ENCODE measurements around the gene RABGAP1L.

RABGAP1L gene

GRCh38 chr1:174988539-174988938 is 829.2 kb downstream of the RABGAP1L start:
- no peaks in the 10 kb centered on the region for H3K27me3 ChIP-seq (ENCODE audit: insufficient read depth, low read length, poor library complexity, severe bottlenecking)
- peaks cover 11% of the 10 kb centered on the region for H3K4me1 ChIP-seq (ENCODE audit: insufficient read depth, low read length, poor library complexity, severe bottlenecking)
- no peak overlapping the region for H3K4me2 ChIP-seq (ENCODE audit: low read depth, low read length, poor library complexity, severe bottlenecking)
- no peaks in the 10 kb centered on the region for H3K9me2 ChIP-seq (replicated peaks; ENCODE audit: low read depth, low read length)
- H4K20me1 ChIP-seq (ENCODE audit: insufficient read depth, low read length, poor library complexity, severe bottlenecking) = no peaks in the 10 kb centered on the region
- no peaks in the 10 kb centered on the region for H3K9me3 ChIP-seq (ENCODE audit: insufficient read depth, low read depth, low read length)
- H3K4me3 ChIP-seq (ENCODE audit: low read length, poor library complexity, severe bottlenecking) = no peak overlapping the region
- H3K9ac ChIP-seq (ENCODE audit: low read depth, low read length, poor library complexity, severe bottlenecking) = no peak overlapping the region
- TF ChIP-seq CTCF (conservative IDR thresholded peaks at IDR 0.05; ENCODE audit: low read length) (no peak), EZH2phosphoT487 (IDR thresholded peaks at IDR 0.05; ENCODE audit: borderline replicate concordance) (no peak)
- no peaks in the 10 kb centered on the region for H3F3A ChIP-seq (ENCODE audit: low read depth)
- no peaks in the 10 kb centered on the region for H3K79me2 ChIP-seq (ENCODE audit: insufficient read depth, low read length)
- no peaks in the 10 kb centered on the region for H3K36me3 ChIP-seq (ENCODE audit: insufficient read depth, low read length)
- no peak overlapping the region for H2AFZ ChIP-seq (ENCODE audit: low read length)

DNA sequence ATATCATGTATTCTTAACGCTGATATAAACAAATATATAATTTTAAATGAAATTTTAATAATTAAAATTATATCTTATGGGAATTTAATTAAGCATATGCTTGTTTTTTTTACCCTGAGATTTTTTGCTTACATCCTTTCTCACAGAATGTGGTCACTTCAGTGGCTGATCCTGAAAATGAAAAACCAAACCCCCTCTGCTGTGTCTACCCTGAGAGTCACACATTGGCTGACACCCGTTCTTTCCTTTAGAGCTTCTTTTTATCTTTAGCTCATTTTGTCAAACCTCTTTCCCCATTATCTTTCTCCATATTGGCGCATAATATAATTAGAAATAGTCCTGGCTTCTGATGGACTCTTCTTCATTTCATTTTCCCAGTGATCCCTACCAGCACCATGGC is 829.7 kb downstream of the RABGAP1L start:
- TF ChIP-seq EZH2phosphoT487 (IDR thresholded peaks at IDR 0.05; ENCODE audit: borderline replicate concordance) = no peak
- no peak for TF ChIP-seq CTCF (conservative IDR thresholded peaks at IDR 0.05; ENCODE audit: low read length)
- H3K4me2 ChIP-seq (ENCODE audit: low read depth, low read length, poor library complexity, severe bottlenecking) = no peak overlapping the region
- H3K36me3 ChIP-seq (ENCODE audit: insufficient read depth, low read length) = no peaks in the 10 kb centered on the region
- no peaks in the 10 kb centered on the region for H3K79me2 ChIP-seq (ENCODE audit: insufficient read depth, low read length)
- H3F3A ChIP-seq (ENCODE audit: low read depth) = no peaks in the 10 kb centered on the region
- H3K4me1 ChIP-seq (ENCODE audit: insufficient read depth, low read length, poor library complexity, severe bottlenecking) = peaks cover 11% of the 10 kb centered on the region
- H2AFZ ChIP-seq (ENCODE audit: low read length) = no peak overlapping the region
- H3K9me2 ChIP-seq (replicated peaks; ENCODE audit: low read depth, low read length) = no peaks in the 10 kb centered on the region
- no peaks in the 10 kb centered on the region for H3K9me3 ChIP-seq (ENCODE audit: insufficient read depth, low read depth, low read length)
- H4K20me1 ChIP-seq (ENCODE audit: insufficient read depth, low read length, poor library complexity, severe bottlenecking) = no peaks in the 10 kb centered on the region
- H3K4me3 ChIP-seq (ENCODE audit: low read length, poor library complexity, severe bottlenecking) = no peak overlapping the region
- H3K27me3 ChIP-seq (ENCODE audit: insufficient read depth, low read length, poor library complexity, severe bottlenecking) = no peaks in the 10 kb centered on the region
- H3K9ac ChIP-seq (ENCODE audit: low read depth, low read length, poor library complexity, severe bottlenecking) = no peak overlapping the region

DNA sequence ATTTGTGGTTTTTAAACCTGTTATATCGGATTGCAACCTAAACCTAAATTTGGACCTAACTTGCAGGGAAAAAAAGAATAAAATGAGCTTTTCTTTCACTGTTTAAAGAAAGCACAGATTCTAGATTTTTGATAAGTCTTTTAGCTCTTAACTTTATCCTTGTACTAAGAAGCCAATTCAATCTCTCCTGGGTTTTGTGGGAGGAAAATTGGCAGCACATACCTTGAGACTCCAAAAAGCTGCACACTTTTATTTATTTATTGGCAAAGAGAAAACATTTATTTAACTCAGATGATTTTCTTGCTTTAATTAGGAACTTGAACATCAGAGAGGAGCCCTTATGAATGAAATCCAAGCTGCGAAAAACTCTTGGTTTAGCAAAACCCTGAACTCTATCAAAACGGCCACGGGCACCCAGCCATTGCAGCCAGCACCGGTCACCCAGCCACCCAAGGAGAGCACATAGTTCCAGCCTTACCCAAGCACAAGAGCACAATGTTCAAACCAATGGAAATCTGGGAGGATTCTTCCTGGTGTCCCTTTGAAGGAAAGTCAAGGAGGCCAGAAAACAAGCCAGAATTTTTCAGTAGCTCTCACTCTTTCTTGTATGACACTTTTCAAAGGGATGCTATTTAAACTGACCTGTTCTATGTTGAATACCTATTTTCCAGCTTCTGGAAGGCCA is 830.4 kb downstream of the RABGAP1L start:
- TF ChIP-seq CTCF (conservative IDR thresholded peaks at IDR 0.05; ENCODE audit: low read length) (no peak), EZH2phosphoT487 (IDR thresholded peaks at IDR 0.05; ENCODE audit: borderline replicate concordance) (no peak)
- H3K27me3 ChIP-seq (ENCODE audit: insufficient read depth, low read length, poor library complexity, severe bottlenecking) = no peaks in the 10 kb centered on the region
- H3F3A ChIP-seq (ENCODE audit: low read depth) = no peaks in the 10 kb centered on the region
- H3K9me2 ChIP-seq (replicated peaks; ENCODE audit: low read depth, low read length) = no peaks in the 10 kb centered on the region
- H4K20me1 ChIP-seq (ENCODE audit: insufficient read depth, low read length, poor library complexity, severe bottlenecking) = no peaks in the 10 kb centered on the region
- H3K4me3 ChIP-seq (ENCODE audit: low read length, poor library complexity, severe bottlenecking) = peak overlapping the region; percentile 75
- no peaks in the 10 kb centered on the region for H3K36me3 ChIP-seq (ENCODE audit: insufficient read depth, low read length)
- H2AFZ ChIP-seq (ENCODE audit: low read length) = peak overlapping the region; percentile 90; the same call in 1 of the 2 replicates
- no peaks in the 10 kb centered on the region for H3K9me3 ChIP-seq (ENCODE audit: insufficient read depth, low read depth, low read length)
- no peaks in the 10 kb centered on the region for H3K79me2 ChIP-seq (ENCODE audit: insufficient read depth, low read length)
- H3K9ac ChIP-seq (ENCODE audit: low read depth, low read length, poor library complexity, severe bottlenecking) = peak overlapping the region; percentile 79
- peak overlapping the region; percentile 93 for H3K4me2 ChIP-seq (ENCODE audit: low read depth, low read length, poor library complexity, severe bottlenecking)
- peaks cover 11% of the 10 kb centered on the region for H3K4me1 ChIP-seq (ENCODE audit: insufficient read depth, low read length, poor library complexity, severe bottlenecking)
